H1 (cell line): ENCODE measurements around the gene ITIH6. TPM values are rescaled to one million over a fixed set of nuclear protein-coding genes. Genes with fewer than 3 reads are reported as not detected.

Source experiments
- ATF3 ChIP-seq: IDR thresholded peaks from 2 replicates; pipeline ENCODE4 v1.6.1; 2011; ENCODE audit warnings: low read depth, mild to moderate bottlenecking, low read length; ENCODE audit not compliant: insufficient read depth
- BACH1 ChIP-seq: IDR thresholded peaks from 2 replicates; pipeline ENCODE4 v1.6.1; 2012; ENCODE audit warnings: low read length, improper control_type of control experiment
- CEBPB ChIP-seq: IDR thresholded peaks from 2 replicates; pipeline ENCODE4 v1.6.1; 2012; ENCODE audit warnings: low read depth, low read length
- CHD7 ChIP-seq: fragments of 300-600 bp; sonication (generic); IDR thresholded peaks from 2 replicates; pipeline ENCODE4 v1.7.1; 2012; ENCODE audit warnings: low read length, moderate library complexity, mild to moderate bottlenecking, inconsistent platforms; ENCODE audit not compliant: insufficient replicate concordance
- GTF2F1 ChIP-seq: IDR thresholded peaks from 2 replicates; pipeline ENCODE4 v1.6.1; 2012; ENCODE audit warnings: low read depth, low read length, improper control_type of control experiment, borderline replicate concordance
- HDAC2 ChIP-seq, 2 experiments: fragments of 300-600 bp in 1 of 2; sonication (generic) in 1 of 2; IDR thresholded peaks; 2 replicates each; pipeline ENCODE4 v1.6.1; 2011 to 2012; ENCODE audit warnings: low read depth in 2 of 2, low read length in 2 of 2, mild to moderate bottlenecking in 2 of 2, moderate library complexity in 2 of 2, borderline replicate concordance in 1 of 2, inconsistent platforms in 1 of 2
- RXRA ChIP-seq: IDR thresholded peaks from 2 replicates; pipeline ENCODE4 v1.6.1; 2011; ENCODE audit warnings: low read depth, mild to moderate bottlenecking, low read length, moderate library complexity; ENCODE audit not compliant: insufficient read depth
- SIN3A ChIP-seq, 2 experiments: IDR thresholded peaks in 1 of 2; conservative IDR thresholded peaks in 1 of 2; 2 replicates each; pipeline ENCODE4 v1.6.1; 2011 to 2012; ENCODE audit warnings: low read length in 2 of 2, improper control_type of control experiment in 1 of 2, low read depth in 1 of 2, mild to moderate bottlenecking in 1 of 2
- SUZ12 ChIP-seq: fragments of 200-600 bp; sonication (generic); IDR thresholded peaks from 2 replicates; pipeline ENCODE4 v1.6.1; 2012; ENCODE audit warnings: mild to moderate bottlenecking, inconsistent platforms, low read length, moderate library complexity, mixed read lengths
- polyA plus RNA-seq, 7 experiments: library from polyadenylated mRNA; depleted of rRNA in 3 of 7; stranded (reverse) in 5 of 7; unstranded in 2 of 7; fragments of >200 nt in 5 of 7; fragments of 200-250 nt in 2 of 7; gene quantifications; 1 replicate in 5 of 7; 2 replicates in 1 of 7; 4 replicates in 1 of 7; pipeline versions ENCODE4 v1.2.1 to v1.2.3, GENCODE V29; 2011 to 2013; ENCODE audit warnings: missing spikeins in 2 of 7, mixed read lengths in 2 of 7
- total RNA-seq: library from RNA; stranded (reverse); fragmentation: NEBNext Ultra II Directional; extraction: Animal tissue kit (Norgen Biotek cat#: 25700); gene quantifications from 2 replicates; pipeline ENCODE4 v1.2.1, GENCODE V29; 2021

Gene ITIH6
- total and polyA plus RNA-seq, 2 of the 8 experiments (the other 6 are each of a cell fraction or from before 2014, with no cell fraction given) = 0.02 TPM; not detected in 1

- TF ChIP-seq CHD7 (no peak), HDAC2 (IDR thresholded peaks at IDR 0.05; ENCODE audit: borderline replicate concordance in 1 of 2, low read depth in 2 of 2, low read length in 2 of 2) (no peak), GTF2F1 (no peak), SUZ12 (no peak), RXRA (no peak), CEBPB (no peak), SIN3A (conservative IDR thresholded peaks at IDR 0.05 in 1 of 2, IDR thresholded peaks at IDR 0.05 in 1 of 2; ENCODE audit: low read depth in 1 of 2, low read length in 2 of 2) (no peak), ATF3 (no peak), BACH1 (no peak)
These were observed 44.6 kb upstream of the ITIH6 start (continued) for GRCh38 chrX:54842607-54843006.
